ENCODE data around the gene RSRP1.
"Not testable (repeated sequence)": the region's sequence is repeated elsewhere in the genome, so short reads cannot be mapped to it uniquely, and the experiment has no call there.

RSRP1 gene

DNA sequence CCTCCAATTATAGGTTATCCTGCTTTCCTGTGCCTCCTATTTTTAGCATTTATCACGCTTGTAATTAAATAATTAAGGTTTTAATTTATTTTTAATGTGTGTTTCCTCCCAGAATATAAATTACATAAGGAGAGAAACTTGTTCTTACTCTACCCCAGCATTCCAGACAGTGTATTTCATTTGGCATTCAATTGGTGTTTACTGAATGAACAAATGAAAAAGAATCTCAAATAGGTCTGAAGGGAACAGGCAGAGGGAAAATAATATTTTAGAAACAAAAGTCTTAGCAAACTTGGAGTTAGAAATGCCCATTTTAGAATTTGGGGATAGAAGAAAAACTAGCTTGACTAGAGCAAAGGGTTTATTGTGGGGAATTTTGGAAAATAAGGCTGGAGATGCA, 9.9 kb upstream of the RSRP1 start:
- no peak for DNase-seq (ENCODE audit: low spot score)

DNA sequence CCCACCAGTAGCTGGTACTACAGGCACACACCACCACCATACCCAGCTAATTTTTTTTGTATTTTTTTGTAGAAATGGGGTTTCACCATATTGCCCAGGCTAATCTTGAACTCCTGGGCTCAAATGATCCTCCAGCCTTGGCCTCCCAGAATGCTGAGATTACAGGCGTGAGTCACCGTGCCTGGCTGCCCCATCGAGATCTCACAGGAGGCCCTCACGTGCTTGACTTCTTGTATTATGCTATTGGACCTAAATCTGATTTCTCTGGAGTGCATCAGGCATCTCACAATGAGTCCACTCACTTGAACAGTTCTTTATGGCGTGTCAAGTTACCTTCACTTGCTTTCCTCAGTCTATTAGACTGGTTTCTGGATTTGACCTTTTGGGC, 9.3 kb upstream of the RSRP1 start:
- no peak for DNase-seq (ENCODE audit: low spot score)

DNA sequence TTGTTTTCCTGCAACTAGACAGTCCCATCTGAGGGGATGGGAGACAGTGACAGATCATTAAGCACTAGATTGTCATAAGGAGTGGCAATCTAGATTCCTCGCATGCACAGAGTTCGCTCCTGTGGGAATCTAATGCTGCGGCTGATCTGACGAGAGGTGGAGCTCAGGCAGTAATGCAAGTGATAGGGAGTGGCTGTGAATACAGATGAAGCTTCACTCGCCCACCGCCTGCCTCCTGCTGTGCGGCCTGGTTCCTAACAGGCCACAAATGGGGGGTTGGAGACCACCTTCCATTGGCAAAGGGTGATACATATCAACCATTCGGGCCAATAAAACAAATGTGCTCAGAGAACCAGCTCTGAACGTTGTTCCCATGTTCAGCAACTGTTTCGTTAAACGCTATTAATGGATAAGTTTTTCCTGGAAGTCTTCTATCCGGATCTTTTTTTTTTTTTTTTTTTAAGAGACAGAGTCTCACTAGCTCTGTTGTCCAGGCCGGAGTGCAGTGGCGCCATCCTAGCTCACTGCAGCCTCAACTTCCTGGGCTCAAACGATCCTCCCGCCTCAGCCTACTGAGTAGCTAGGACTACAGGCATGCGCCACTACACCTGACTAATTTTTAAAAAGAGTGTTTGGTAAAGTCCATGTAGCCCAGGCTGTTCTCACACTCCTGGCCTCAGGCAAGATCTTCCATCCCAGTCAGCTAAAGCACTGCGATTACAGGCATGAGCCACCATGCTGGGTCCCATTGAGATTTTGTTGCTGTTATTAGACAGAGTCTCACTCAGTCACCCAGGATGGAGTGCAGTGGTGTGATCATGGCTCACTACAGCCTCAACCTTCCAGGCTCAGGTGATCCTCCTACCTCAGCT, 8.7 kb upstream of the RSRP1 start:
- DNase-seq (ENCODE audit: low spot score), result no peak

DNA sequence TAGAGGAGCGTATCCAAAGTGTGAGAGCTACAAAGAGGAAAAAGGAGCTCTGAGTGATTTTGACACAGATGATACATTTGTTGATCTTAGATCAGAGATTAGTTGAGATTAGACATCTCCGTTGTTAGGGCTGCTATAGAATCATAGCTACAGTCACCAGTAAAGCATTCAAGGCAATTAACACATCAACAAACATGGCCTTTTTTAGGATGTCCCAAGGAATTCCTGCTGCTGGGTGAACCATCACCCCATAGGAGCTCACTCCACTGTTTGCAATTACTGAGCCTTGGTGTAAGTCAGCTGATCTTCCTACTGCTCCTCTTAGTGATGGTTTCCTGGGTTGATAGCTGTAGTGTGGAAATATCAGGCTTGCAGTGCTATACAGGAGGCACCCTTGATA, 6.7 kb upstream of the RSRP1 start:
- no peak for DNase-seq (ENCODE audit: low spot score)

DNA sequence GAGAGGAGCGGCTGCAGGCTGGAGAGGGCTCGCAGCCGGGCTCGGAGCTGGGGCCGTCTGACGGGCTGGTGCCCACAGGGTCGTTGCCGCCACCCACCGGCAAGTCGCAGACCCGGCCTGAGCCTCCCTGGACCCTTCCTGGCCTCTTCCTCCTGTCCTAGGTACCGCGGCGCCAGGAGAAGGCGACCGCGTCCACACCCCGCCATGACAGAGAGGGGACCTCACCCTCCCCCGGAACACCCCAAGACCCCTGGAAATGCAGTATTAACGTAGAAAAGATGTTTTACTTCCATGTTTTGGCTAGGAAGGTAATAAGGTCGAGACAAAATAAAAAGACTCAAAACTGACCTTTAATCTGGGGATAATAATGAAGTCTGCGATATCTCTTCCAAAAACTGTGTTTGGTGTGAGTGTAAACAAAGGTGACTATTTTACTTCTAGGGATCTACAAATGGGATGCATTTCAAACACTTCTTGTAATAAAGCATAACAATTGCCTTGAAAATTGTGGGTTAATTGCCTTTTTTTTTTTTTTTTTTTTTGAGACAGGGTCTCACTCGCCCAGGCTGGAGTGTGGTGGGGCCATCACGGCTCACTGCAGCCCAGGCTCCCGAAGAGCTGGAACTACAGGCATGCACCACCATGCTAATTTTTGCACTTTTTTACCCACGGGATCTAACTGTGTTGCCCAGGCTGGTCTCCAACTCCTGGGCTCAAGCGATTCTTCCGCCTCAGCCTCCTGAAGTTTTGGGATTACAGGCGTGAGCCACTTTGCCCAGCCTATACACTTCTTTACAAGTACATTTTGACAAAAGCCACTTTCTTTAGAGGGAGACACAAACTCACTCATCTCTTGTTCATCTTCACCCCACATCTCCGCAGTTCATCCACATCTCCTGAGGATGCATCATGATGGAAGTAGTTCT, 838 bp upstream of the RSRP1 start:
- no peak for DNase-seq (ENCODE audit: low spot score)

DNA sequence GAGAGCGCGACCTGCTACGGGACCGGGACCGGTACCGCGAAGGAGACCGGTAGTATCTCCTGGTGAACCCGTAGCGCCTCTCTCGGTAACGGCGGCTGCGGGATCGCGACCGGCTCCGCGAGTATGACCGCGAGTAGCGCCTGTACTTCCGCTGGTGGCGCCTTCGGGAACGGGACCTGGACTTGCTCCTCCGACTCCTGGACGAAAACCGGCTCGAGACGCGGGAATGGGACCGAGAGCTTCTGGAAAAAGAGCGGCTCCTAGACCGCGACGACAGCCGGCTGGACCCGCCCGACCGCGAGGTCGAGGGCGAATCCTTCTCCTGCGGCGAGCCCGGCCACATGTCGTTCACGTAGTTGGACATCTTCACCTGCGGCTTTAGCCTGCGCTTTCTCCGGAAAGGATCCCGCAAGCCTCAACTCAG, 642 bp downstream of the RSRP1 start:
- no peak for DNase-seq (ENCODE audit: low spot score)

DNA sequence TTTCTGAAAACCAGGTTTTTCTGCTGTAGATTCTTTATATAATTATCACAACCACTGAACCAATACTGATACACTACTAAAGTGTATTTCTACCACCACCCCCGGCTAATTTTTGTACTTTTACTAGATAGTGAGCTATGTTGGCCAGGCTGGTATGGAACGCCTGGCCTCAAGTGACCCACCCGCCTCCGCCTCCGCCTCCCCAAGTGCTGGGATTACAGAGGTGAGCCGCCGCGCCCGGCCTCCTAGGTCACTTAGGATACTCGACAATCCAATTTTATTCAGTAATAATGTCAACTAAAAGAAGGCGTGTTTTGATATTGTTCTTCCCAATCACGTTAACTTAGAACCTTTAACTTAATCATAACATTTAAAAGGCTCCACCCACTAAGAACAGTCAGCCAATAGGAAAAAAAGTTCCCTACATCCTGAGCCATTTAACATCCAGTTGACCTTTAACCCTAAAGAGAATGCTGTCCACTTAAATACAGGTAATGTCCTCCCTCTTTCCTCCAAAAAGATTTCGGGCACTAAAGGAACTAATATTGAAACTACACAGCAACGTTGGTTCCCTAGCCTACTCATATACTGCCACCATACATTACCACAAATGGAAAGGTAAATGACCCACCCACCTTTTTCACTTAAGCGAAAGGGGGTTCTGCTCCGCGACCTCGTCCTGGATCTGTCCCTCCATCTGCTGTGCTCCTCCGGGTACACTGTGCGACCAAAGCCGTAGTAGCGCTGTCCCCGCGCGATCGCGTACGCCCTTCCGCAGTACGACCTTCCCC, 1.2 kb downstream of the RSRP1 start:
- peak; percentile 25 for DNase-seq (ENCODE audit: low spot score)

DNA sequence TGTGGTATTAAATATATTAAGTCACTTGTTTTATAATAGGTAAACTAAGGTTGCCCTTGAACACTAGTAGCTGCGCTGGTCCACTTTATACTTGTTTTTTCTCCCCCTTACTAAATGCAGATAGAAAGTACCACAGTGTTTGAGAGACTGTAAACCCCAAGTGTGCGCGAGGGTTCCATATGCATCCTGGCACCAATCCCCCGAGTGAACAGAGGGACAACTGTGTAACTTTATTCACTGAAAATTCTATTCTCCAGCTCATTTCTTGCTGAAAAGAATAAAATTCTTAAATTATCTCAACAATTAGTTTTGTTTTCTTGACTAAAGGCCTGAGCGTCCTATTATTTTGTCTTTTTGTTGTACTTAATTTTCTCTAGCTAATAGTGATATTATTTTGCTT, 1.9 kb downstream of the RSRP1 start:
- DNase-seq (ENCODE audit: low spot score), result no peak

DNA sequence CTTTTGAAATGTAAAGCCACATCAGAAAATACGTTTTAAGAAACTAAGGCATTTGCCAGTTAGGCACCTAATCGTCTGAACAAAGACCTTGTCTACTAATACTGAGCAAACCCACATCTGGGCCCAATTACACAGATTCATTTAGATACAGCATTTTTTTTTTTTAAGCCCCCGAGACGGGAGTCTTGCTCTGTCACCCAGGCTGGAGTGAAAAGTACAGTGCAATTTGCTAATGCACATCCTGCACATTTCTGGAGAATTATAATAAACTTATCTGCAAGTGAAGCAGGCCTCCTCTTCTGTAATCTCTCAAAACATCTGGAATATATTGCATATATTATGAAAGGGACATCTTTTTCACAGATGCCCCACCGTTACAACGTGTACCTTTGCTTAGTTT, 3.3 kb downstream of the RSRP1 start:
- no peak for DNase-seq (ENCODE audit: low spot score)

DNA sequence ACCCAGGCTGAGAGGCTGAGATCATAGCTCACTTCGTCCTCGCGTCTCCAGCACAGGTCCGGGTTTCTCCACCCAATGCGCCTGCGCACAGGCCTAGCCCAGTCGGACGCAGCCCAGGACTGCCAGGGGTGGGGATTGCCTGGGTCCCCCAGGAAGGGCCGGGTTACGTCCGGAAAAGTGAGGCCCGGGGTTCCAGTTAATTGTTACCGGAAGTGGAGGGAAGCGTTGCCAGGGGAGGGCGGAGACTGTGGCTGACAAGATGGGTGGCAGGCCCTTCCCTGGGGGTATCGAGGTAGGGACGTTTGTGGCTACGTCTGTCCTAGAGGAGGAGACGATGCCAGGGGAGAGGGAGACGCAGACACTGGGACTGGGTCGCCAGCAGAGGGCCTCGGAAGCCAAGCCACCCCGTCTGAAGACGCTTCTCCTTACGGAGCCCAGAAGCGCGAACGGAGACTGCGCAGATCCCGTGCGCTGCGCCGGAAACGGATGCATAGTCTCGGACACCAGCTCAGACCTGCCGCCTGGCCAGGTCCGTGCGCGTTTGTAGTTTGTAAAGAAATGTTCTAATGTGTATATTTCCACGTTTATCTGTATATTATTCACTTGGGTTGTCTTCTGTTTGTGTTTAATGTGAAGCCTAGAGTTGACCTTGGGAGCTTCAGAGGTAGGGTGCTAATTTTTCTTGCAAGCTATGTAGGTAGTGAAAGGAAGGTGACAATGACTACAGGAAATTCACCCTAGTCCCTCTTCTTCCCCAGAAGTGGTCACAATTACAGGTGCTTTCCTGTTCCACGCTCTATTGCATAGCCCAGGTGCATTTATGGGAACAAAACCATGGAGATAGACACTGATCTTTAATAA, 7.3 kb downstream of the RSRP1 start:
- peak; percentile 95 for DNase-seq (ENCODE audit: low spot score)

DNA sequence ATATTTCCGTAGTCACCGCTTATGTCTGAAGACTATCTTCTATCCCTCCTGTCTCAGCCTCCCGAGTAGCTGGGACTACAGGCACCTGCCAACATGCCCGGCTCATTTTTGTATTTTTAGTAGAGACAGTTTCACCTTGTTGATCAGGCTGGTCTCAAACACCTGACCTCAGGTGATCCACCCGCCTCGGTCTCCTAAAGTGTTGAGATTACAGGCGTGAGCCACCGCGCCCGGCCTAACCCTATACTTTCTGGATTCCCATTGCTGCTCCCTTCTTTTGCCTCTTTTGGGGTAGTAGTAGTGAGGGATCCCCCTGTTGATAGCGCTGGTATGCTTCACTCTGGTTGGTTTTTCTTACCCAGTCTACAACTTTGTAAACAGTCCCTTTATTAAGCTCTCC, 9.2 kb downstream of the RSRP1 start:
- no peak for DNase-seq (ENCODE audit: low spot score)

DNA sequence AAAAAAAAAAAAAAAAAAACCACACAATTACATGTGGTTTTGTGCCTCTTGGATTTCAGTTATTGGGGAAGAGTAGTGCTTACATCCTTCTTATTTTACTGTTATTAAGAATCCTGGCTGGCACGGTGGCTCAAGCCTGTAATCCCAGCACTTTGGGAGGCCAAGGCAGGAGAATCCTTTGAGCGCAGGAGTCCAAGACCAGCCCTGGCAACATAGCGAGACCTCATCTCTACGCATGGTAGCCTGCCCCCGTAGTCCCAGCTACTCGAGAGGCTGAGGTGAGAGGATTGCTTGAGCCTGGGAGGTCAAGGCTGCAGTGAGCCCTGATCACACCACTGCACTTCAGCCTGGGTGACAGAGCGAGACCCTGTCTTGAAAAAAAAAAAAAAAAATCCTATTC, 11.0 kb downstream of the RSRP1 start:
- DNase-seq (ENCODE audit: low spot score), result not testable (repeated sequence)

DNA sequence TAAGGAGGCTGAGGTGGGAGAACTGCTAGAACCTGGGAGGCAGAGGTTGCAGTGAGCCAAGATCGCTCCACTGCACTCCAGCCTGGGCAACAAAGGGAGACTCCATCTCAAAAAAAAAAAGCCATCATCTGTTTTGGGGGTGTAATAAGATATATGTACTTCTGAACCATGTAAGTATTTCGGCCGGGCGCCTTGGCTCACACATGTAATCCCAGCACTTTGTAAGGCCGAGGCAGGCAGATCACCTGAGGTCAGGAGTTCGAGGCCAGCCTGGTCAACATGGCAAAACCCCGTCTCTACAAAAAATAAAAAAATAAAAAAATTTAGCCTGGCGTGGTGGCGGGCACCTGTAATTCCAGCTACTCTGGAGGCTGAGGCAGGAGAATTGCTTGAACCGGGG, 11.8 kb downstream of the RSRP1 start:
- DNase-seq (ENCODE audit: low spot score), result not testable (repeated sequence)

DNA sequence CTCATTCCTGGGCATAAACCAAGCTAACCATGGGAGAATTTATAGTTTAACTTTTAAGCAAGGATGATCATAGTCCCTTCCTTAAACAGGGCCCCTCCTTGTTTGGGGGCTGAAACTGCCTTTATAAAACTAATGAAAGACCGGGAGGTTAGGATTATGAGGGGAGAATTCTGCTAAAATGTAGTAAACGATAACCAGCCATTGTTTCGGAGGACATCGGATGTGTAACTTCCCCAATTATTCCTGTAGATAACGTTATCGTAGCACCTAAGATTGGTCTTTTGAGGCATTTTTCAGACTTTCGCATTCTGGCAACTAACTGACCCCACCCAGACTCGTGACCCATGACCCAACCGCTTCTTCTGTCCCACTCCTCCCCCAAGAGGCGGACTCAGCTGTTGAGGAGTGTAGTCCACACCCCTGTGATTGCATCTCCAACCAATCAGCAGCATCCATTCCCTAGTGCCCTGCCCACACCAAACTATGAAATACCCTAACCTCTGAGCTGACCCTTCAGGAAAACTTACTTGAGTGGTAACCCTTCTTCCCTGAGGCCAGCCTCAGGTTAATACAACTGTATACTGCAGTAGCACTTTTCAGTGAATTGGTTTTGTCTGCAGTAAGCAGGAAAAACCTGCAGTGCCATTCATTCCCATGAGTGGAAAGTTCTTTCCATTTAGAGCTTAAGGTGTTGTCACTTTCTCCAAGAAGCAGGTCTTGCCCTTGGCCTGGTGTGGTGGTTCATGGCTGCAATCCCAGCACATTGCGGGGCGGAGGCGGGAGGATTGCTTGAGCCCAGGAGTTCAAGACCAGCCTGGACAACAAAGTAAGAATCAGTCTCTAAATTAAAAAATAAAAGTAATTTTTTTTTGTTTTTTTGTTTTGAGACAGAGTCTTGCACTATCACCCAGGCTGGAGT, 14.1 kb downstream of the RSRP1 start:
- DNase-seq (ENCODE audit: low spot score), result peak; percentile 93

DNA sequence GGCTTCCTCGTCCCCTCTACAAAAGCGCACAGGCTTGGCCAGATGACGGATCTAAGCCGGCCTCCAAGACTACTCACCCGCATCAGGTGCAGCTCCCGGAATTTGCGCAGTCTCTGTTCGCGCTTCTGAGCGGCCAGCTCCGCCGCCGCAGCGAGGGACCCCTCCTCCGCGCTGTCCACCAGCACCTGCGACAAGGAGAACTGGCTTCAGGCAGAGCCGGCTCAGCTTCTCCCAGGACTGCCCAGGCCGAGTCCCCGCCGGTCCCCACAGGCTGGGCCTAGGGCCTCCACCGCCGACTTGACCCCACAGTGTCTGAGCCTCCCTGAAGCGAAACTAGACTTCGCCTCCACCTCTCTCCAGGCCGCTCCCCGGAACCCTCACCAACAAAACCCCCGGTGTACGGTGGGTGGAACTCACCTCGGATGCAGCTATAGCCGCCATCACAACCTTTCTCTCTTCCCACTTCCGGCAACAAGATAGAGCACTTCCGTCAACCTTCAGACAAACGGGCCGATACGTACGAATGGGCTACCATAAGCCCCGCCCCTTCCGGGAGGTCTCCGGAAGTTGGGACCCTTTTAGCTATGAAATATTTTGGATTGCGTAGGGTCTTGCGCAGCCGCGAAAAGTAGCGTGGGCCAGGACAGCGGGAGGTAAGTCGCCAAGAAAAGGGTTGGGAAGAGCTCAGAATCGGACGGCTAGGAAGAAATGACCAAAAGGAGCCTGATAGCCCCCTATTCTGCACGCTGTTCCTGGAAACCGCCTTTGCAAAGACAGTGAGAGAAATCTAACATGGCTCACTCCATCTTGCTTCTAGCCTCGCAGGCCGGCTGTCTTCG, 15.0 kb downstream of the RSRP1 start, which contains the start of gene SYF2:
Gene SYF2 (minus strand): TSS at position 476 of the 839 bp plus-strand sequence. CDS start 35 bp downstream, at position 441.
- peak; percentile 98 for DNase-seq (ENCODE audit: low spot score)

DNA sequence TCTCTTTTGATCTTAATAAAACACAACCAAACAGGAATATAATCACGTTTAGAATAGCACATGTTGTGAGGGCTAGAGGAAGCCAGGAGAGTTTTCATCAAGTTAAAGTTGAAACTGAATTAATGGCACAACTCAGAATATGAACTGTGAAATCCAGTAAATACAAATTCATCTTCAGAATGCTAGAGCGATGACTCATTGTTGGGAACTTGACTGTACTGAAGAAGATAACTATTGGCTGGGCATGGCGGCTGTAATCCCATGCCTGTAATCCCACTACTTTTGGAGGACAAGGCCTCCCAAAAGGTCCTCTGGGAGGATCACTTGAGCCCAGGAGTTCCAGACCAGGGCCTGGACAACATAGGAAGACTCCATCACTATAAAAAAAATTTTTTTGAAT, 23.8 kb downstream of the RSRP1 start:
- no peak for DNase-seq (ENCODE audit: low spot score)

DNA sequence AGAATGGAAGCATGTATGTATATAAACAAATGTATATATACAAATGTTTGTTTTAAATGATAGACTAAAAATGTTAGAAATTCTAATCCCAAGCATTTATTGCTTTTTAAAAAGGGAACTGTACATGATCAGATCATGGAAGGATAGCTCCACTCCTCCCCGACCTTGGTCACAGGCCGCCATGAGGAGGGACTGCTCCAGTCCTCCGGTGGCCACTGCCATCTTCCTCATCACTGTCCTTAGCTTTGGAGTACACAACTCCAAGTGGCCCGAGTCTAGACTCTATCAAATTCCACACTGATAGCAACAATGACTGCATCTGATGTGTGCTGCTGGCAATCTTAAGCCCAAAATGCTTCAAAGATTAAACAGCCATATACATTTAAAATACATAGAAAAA, 24.6 kb downstream of the RSRP1 start:
- no peak for DNase-seq (ENCODE audit: low spot score)

DNA sequence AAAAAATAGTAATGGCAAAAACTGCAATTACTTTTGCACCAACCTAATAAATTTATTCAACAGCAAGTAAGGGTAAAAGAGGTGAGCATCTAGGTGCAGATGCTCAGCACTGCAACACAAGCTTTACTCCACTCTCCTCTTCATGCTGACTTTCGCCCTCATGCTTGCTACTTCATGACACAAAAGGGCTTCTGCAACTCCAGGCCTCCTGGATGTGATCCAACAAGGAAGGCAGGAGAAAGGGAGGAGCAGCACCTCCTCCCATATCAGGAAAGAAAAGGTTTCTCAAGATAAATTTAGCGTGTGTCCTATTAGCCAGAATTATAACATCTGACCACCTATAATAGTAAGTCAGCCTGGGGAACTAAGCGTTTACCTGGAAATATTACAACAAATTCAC, 26.6 kb downstream of the RSRP1 start:
- DNase-seq (ENCODE audit: low spot score), result no peak

DNA sequence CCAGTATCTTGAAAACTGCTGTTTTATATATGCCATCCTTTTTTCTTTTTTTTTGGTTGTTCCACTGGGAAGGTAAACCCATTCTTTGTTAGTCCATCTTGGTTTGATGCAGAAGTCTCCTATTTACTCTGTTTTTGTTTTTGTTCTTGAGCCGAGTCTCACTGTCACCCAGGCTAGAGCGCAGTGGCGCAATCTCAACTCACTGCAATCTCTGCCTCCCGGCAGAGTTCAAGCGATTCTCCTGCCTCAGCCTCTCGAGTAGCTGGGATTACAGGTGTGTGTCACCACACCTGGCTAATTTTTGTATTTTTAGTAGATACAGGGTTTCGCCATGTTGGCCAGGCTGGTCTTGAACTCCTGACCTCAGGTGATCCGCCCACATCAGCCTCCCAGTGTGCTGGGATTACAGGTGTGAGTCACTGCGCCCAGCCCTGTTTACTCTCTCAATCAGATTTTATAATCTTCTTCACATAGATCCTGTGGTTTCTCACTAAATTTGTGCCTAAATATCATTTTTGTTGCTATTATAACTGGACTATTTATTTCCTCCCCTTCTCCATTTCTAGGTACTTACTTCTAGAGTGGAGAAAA, 27.5 kb downstream of the RSRP1 start:
- no peak for DNase-seq (ENCODE audit: low spot score)
